Right kidney (tissue), 1 donor: ENCODE results near the gene ELK3.

ENCODE experiments used
- DNase-seq: peaks from one replicate; pipeline ENCODE4 v3.0.0-alpha.2; 2016

The ELK3 gene

GRCh38 chr12:96233939-96234461 lies 39.8 kb downstream of the ELK3 start:
- no peak for DNase-seq

DNA sequence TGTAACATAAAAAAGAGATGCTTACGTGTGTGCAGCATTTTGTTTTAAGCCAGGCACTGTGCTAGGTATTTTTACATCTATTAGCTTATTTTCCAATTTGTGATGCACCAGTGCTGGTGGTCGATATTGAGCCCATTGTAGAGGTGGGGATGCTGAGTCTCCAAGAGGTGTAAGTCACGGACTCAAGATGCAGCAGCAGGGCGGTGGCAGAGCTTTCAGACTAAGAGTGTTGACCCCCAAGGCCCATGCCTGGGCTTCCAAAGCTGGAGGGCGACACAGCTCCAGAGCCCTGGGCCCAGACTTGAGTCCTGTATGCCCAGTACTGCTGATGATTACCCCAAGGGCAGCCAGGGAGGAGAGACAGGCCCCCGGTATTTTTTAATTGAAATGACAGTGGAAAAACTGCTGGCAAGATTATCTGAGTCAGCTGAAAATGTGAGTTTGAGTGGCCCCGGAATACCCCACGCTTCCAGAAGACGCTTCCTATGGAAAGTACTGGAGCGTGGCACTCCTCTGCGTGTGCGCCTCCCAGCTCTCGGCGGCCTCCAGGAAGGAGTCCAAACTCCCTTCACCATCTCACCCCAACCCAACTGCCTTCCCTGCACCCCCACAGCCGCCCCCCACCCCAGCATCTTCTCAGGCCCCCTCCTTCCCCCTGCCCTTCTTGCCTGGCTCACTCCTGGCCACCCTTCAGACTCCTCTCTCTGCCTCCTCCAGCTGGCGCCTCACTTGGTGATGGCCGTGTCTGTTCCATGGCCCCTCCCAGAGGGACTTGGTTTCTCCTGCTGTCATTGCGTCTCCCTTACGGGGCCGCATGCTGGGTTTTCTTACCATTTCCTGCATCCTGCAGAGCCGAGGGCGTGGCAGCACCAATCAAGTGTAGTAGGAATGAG lies 40.7 kb downstream of the ELK3 start:
- no peak for DNase-seq

GRCh38 chr12:96235484-96235826 lies 41.3 kb downstream of the ELK3 start:
- no peak for DNase-seq

DNA sequence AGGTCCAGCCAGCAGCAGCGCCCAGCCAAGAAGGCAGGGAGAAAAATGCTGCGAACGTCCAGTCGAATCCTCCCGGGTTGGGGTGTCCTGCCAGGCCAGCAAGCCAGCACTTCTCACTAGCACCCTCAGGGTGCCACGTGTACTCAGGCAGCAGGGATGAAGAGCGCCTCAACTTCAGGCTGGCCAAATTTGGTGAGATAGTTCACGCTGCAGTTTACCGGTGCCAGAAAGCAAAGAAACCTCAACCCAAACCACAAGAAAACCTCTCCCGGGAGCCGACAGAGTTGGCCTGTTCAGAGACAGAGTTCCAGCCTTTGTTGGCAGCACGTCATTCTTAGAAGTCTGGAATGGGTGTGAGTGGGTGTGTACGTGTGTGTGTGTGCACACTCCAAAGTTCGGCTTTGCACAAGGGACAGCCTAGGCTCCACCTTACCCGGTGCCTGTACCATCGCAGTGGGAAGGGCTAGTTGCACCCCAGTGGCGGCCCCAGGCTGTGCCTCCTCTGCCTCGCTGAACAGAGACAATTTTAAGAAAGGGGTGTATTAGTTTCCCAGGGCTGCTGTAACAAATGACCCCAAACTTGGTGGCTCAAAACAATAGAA lies 42.1 kb downstream of the ELK3 start:
- DNase-seq: no peak

- DNase-seq: no peak
Measured at GRCh38 chr12:96237035-96237434, 42.9 kb downstream of the ELK3 start.

- no peak for DNase-seq
Measured at GRCh38 chr12:96237465-96238077, 43.4 kb downstream of the ELK3 start.

DNA sequence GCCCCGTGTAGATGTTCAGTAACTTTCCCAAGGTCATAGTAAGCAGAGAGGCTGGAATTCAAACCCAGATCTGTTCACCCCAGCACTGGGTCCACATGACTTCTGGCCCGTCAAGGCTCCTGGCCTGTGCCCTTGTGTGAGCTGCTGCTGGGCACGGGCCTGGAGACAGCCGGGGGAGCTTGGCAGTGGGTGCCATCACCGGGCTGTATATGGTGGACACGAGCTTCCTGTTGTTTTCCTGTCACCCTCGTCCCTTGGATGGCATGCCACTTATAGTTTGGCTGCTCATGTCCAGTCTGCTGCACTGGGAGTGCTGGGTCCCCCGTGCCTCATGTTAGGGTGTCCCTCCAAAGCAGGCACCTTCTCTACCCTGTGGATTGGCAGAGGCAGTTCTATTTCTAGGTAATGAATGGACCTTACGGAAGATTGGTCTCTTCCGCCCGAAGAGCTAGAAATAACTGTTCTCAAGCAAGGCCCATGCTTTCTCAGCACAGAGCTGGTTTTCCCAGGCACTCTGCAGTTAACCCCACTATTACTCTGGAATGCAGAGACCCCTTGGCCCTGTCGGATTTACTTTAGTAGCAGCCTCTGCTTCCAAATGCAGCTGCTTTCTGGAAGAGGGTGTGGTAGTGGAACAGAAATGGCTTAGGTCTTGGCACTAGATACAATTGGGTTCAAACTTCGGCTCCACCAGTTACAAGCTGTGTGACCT lies 44.3 kb downstream of the ELK3 start:
- no peak for DNase-seq

DNA sequence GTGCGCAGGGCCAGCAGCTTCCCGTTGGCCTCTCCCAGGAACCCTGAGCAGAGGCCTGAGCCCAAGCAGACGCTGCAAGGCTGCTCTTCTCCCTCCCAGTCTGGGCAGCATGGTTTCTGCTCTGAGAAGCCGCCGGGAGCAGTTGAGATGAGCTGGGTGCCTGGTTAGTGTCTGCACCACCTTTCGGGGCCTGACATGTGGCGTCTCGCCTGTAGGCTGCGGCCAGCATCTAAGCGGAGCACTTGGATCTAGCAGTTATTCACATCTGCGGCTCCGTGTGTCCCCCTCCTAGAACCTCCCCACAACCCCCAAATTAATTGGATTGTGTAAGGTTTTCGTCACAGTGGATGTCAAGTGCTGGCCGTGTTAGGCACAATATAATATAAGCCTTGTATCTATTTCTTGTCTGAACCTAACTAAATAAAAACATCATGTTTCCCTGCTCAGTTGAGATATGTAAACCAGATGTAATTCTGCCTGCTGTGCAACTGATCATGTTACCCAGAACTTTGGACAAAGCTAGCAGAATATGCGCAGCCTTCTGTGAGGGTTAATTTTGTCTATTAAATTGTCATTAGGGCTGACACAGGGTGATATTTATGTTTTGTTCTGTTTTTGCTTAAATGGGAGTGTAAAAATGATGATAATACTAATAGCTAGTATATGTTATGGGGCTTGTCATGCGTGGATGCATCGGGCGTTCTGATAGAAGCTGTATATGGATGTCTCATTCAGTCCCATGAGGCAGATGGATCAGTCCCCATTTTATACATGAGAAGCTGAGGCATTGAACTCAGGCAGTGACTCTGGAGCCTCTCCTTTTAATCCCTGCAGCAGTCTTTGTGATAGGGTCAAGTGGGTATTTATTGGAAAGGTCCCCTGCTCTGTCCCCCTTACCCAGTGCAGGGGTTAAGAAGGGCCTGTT lies 45.8 kb downstream of the ELK3 start:
- DNase-seq: no peak

DNA sequence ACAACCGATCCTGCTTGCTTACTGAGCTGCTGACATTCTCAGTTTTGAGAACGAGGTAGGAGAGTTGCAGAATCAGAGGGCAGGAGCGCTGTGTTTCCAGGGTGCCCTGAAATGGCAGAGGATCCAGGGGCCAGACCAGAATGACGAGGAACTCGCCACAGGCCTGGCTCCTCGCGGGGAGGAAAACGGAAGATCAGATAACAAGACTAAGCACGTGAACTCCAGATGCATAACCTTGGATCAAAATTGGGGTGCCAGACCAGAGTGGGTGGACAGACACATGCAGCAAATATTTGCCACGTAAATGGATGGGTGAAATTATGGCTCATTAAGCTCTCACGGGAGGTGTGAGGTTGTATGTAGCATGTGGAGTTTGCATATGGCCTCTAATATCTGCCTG lies 46.5 kb downstream of the ELK3 start:
- DNase-seq: no peak

DNA sequence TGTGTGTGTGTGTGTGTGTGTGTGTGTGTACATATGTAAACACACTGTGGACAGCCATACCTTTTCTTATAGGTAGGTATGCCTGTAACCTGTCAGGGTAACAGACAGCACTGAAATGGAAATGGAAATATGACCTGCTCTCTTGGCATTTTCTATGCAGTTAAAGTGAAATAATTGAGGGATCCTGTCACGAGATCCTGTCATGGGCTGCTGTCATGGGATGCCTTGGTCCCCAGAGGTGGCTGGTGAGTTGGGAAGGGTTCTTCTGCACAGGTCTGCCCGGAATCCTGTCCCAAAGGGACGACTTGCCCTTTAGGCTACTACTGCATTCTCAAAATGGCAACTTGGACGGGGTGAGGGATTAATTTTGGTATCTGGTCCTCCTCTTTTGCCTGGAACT lies 47.3 kb downstream of the ELK3 start:
- DNase-seq: no peak

DNA sequence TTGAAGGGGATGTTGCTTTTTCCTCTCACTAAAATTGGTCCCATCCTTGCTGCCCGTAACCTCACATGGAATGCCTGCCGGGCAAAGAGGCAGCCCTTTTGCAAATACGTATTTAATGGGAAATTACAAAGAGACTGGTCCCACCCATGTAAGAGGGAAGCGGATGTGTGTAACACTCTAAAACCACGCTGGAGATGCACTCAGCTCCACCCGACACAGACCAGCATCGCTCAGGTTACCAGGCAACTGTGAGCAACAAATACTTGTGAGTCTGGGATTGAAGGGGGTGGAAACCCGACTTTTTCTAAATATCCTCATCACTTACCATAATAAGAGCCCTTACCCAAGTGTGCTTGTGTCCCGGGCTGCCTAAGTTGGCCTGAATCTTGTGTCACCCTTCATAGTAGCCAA lies 47.7 kb downstream of the ELK3 start:
- DNase-seq: no peak

DNA sequence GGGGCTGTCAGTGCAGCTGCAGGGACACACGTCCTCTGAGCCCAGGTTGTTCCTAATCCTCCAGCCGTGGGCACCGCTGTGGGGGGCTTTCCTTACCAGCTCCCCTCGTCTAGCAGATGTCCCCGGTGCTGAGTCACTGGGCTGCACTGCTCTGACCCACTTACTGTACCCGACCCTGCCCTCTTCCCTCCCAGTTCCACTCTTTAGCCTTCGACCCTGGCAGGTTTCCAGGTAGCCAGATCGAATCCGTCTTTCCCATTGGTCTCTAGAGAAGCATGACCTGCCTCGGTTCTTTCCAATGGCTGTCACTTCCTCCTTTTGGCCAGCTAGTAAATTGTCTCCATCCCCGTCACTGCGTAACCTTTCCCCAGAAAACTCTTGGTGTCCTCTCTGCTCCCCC lies 48.4 kb downstream of the ELK3 start:
- DNase-seq: no peak

GRCh38 chr12:96244826-96245225 lies 50.7 kb downstream of the ELK3 start:
- DNase-seq: no peak

DNA sequence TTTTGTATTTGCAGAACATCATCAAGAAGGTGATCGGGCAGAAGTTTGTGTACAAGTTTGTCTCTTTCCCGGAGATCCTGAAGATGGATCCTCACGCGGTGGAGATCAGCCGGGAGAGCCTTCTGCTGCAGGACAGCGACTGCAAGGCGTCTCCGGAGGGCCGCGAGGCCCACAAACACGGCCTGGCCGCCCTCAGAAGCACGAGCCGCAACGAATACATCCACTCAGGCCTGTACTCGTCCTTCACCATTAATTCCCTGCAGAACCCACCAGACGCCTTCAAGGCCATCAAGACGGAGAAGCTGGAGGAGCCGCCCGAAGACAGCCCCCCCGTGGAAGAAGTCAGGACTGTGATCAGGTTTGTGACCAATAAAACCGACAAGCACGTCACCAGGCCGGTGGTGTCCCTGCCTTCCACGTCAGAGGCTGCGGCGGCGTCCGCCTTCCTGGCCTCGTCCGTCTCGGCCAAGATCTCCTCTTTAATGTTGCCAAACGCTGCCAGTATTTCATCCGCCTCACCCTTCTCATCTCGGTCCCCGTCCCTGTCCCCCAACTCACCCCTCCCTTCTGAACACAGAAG lies 52.8 kb downstream of the ELK3 start:
- DNase-seq: no peak

DNA sequence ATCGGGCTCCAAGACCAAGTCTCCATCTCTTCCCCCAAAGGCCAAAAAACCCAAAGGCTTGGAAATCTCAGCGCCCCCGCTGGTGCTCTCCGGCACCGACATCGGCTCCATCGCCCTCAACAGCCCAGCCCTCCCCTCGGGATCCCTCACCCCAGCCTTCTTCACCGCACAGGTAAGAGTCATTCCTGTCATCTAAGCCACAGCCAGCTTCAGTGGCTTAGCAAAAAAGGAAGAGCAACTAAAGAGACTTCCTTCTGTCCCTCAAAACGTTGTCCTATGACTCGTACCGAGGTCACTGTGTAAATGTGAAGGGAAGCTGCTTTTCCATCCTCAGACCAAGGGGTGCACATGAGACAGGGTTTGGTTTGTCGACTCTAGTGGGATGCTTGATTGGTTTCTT lies 53.4 kb downstream of the ELK3 start:
- DNase-seq: no peak

- DNase-seq: no peak
Measured at GRCh38 chr12:96248136-96248931, 54.2 kb downstream of the ELK3 start.

GRCh38 chr12:96249196-96250118 lies 55.3 kb downstream of the ELK3 start:
- DNase-seq: peak; percentile 21

- DNase-seq: no peak
Measured at GRCh38 chr12:96250119-96250685, 56.0 kb downstream of the ELK3 start.

- DNase-seq: no peak
Measured at GRCh38 chr12:96255077-96255476, 60.9 kb downstream of the ELK3 start.
